ENCODE results near the gene CCL25. TPM values are rescaled to one million over a fixed set of nuclear protein-coding genes. Genes with fewer than 3 reads are reported as not detected.

Gene CCL25
- total and polyA plus RNA-seq, 2 donors (not counting 3 experiments of a cell fraction or from before 2014, with no cell fraction given), result not detected

- Histone ChIP-seq H4K20me1 (replicated peaks; ENCODE audit: control insufficient read depth, extremely low read depth, insufficient read depth, low read length) (no peaks in the 10 kb centered on the region), H3K79me2 (ENCODE audit: control insufficient read depth, insufficient read depth, low read length) (no peaks in the 10 kb centered on the region), H3K4me3 (replicated peaks in 1 of 3; ENCODE audit: insufficient read depth in 1 of 3, low read depth in 1 of 3, low read length in 3 of 3) (no peak overlapping the region), H3K36me3 (ENCODE audit: control insufficient read depth in 2 of 2, extremely low read depth in 1 of 2, insufficient read depth in 2 of 2, low read length in 2 of 2) (no peaks in the 10 kb centered on the region), H3K4me2 (ENCODE audit: insufficient read depth, low read length) (no peak overlapping the region), H3K4me1 (ENCODE audit: control insufficient read depth, extremely low read depth, insufficient read depth, low read length) (no peaks in the 10 kb centered on the region), H3K27ac (ENCODE audit: insufficient read depth, low read depth, low read length) (no peak overlapping the region), H3K9me1 (replicated peaks; ENCODE audit: control insufficient read depth, extremely low read depth, insufficient read depth, low read length) (no peaks in the 10 kb centered on the region), H2AFZ (ENCODE audit: low read depth, low read length) (no peak overlapping the region), H3K9me3 (replicated peaks; ENCODE audit: control insufficient read depth, insufficient read depth, low read length) (no peaks in the 10 kb centered on the region), H3K27me3 (ENCODE audit: control insufficient read depth in 2 of 2, insufficient read depth in 2 of 2, low read length in 2 of 2) (no peaks in the 10 kb centered on the region), H3K9ac (replicated peaks; ENCODE audit: extremely low read depth, insufficient read depth, low read length) (no peak overlapping the region)
- DNase-seq (ENCODE audit: low read depth, low spot score) (no peak), FAIRE-seq (no peak)
- TF ChIP-seq GATA2 (IDR thresholded peaks at IDR 0.05; ENCODE audit: insufficient read depth, insufficient read length, low read depth, low read length), result no peak
- no peak for TF ChIP-seq JUN (IDR thresholded peaks at IDR 0.05; ENCODE audit: borderline replicate concordance, insufficient read depth, insufficient read length, low read depth)
- TF ChIP-seq MAX (IDR thresholded peaks at IDR 0.05; ENCODE audit: insufficient read depth, insufficient read length), result no peak
- TF ChIP-seq POLR2AphosphoS5 (IDR thresholded peaks at IDR 0.05; ENCODE audit: insufficient read depth, low read depth, low read length), result no peak
- no peak for TF ChIP-seq FOS (IDR thresholded peaks at IDR 0.05; ENCODE audit: borderline replicate concordance, insufficient read depth, low read length)
- no peak for TF ChIP-seq MYC (IDR thresholded peaks at IDR 0.05; ENCODE audit: low read depth, low read length)
- no peak for TF ChIP-seq EZH2 (IDR thresholded peaks at IDR 0.05; ENCODE audit: borderline replicate concordance, low read depth, low read length, severe bottlenecking)
- no peak for TF ChIP-seq POLR2A (IDR thresholded peaks at IDR 0.05; ENCODE audit: low read depth, low read length)
- no peak for TF ChIP-seq CTCF (IDR thresholded peaks at IDR 0.05; ENCODE audit: extremely low read depth in 1 of 2, insufficient read depth in 1 of 2, low read depth in 1 of 2, low read length in 2 of 2)
- intact Hi-C loops (cut with micrococcal nuclease), result no loop called here
- dilution Hi-C loops (cut with MboI; ENCODE audit: extremely low pct_ligation_motif_present, low sequenced_read_pairs), result no loop called here
- CTCF ChIA-PET, result no interaction called here
- POLR2A ChIA-PET, result no interaction called here
- BruUV-seq (replicated peaks), result no TSS peak
These were observed 13.3 kb upstream of the CCL25 start for GRCh38 chr19:8039231-8039630.

Measured in endothelial cell of umbilical vein (primary cell).